NCI-H524 (cell line): ENCODE data around the gene H2BK1.

Experiments used
- DNase-seq, 2 experiments: peaks; one replicate each; lab custom pipeline; 2025; lab: John Stamatoyannopoulos, UW

H2BK1 gene

GRCh38 chr7:151232917-151233701 lies 22.8 kb upstream of the H2BK1 start:
- peak in 1 of 2 experiments; percentile 6 for DNase-seq

- DNase-seq, result peak; percentile 41 to 75
Measured at GRCh38 chr7:151232091-151232916, 22.0 kb upstream of the H2BK1 start, which contains the start of gene CHPF2. Gene CHPF2 (plus strand): TSS chr7:151232483. CDS start chr7:151234012, 1,529 bp downstream.

GRCh38 chr7:151231080-151231479 lies 20.8 kb upstream of the H2BK1 start:
- no peak for DNase-seq

DNA sequence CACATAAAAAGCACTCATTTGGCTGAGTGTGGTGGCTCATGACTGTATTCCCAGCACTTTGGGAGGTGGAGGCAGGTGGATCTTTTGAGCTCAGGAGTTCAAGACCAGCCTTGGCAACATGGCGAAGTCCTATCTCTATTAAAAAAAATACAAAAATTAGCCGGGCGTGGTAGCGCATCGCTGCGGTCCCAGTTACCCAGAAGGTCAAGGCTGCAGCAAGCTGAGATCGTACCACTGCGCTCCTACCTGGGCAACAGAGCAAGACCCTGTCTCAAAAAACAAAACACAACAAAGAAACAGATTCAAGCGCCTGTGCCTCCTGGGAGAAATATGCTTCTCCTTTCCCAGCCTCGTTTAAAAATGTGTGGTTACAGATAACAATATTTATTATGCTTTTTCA lies 19.0 kb upstream of the H2BK1 start:
- DNase-seq, result no peak

GRCh38 chr7:151228024-151228866 lies 18.0 kb upstream of the H2BK1 start:
- DNase-seq, result no peak

DNA sequence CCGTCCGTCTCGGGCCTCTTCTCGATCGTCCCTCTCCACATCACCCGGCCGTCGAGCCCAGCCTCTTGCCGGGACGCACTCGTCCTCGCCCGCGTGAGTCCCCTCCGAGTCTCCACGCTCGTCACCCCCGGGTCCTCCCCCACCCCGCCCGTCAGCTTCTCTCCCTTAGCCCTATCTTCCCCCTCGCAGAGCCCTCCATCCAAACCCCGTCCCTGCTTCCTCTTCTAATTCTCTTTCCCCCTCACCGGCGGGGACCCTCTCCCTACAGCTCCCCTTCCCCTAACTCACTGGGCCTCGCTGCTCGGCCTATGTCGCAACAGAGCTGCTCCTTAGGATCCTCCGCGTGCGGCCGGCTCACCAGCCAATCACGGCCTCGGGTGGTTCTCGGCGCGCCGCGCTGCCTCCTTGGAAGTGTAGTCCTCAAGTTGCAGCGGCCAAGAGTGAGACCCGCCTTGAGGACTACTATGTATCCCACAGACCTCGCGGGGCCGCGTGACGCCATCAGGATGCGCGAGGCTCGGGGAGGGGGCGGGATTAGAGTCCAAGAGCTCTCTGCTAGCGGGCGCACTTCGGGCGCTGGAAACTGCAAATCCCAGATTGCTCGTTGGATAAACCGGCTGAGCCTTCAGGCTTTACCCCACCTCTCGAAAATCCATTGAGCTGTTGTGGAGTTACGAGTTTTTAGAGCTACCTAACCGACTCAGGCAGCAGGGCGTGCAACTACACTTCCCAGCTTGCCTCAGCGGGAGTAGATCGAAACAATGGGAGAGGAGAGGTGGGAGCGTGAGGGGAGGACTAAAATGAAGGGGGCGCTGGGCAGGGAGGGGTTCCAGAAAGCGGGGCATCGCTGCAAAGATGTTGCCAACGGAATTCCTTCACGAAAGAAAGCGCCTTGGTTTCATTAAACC lies 16.8 kb upstream of the H2BK1 start, which contains the start of gene ABCF2:
Gene ABCF2, minus strand, starts transcription at position 331 of the 908 bp plus-strand sequence. CDS start 747 bp downstream, outside the sequence.
- peak; percentile 98 to 99 for DNase-seq

GRCh38 chr7:151226560-151226874 lies 16.2 kb upstream of the H2BK1 start:
- DNase-seq, result no peak

DNA sequence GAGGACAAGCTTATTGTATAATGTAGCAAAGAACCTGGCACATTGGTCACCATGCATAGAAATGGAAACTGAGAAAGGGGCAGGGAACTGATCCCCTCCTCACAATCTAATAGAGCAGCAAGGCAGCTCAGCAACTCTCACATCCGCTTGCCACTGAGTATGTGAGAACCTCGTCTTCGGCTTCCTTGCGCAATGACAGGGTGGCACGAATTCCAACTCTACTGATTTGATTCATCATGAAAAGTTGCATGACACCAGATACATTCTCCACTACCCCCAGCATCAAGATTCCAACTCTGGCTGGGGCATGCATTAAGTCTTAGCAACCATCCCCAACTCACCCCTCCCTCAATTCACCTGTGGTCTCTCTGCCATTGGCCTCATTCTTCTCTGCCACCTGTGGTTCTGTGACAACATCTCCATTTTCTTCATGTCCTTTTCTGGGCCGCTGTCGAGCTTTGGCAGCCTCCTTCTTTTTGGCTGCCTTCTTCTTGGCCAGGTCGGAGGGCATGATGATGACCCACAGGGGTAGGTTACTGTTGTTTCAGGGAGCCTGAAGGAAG lies 15.7 kb upstream of the H2BK1 start:
- no peak for DNase-seq

- no peak for DNase-seq
Measured at GRCh38 chr7:151223728-151224127, 13.4 kb upstream of the H2BK1 start.

DNA sequence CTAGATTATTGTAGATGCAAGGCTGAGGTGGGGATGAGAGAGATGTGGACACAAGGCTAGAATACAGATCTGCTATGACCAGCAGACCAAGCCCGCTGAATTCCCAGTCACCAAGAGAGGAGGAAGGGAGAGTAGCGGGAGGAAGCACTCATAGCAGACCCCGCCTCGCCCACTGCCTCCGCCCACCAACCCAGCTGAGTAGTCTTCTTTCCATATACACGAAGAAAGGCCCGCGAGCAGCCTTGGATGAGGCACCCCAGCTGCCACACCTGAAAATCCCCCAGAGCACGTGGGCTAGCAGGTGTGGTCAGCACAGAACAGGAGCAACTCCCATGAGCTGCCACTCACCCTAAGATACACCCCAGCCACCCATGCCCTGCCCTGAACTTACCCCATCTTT lies 7.9 kb upstream of the H2BK1 start:
- no peak for DNase-seq

DNA sequence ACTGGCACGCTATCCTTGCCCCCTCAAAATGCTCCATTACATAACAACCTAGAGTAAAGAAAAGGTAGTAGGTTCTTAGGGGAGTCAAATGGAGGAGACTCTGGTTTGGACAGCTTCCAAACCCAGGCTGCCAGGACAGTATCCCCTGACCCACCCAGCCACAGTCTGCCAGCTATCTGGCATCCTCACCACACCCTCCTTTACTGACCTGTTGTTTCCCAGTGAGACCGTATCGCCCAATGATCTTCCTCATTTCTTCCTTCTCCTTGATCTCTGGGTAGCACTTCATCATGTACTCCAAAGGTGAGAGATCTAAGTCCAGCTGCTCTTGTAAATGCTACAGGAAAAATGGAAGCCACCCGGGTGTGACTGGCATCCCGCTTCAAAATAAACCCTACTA lies 5.1 kb upstream of the H2BK1 start:
- DNase-seq, result no peak

DNA sequence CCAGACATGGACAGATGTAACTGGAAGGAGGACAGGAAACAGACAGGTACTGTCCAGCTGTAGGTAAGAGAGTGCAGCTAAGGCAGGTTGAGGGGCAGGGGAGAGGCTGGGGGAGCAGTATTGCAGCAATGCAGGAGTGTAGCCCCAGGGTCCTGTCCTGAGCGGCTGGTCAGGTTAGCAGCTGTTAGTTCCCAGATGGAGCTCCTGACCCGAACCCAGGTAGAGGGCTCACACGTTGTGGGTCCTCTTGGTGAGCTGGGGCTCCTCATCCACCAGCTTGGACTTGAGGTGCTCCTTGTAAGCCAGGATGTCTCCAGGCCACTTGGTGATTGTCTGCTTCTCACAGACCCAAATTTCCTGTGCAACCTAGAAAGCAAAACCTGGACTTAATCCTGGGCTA lies 3.5 kb upstream of the H2BK1 start:
- DNase-seq, result no peak

GRCh38 chr7:151212626-151213025 lies 2.3 kb upstream of the H2BK1 start:
- DNase-seq, result no peak

GRCh38 chr7:151211155-151211772 lies 976 bp upstream of the H2BK1 start:
- DNase-seq, result no peak

DNA sequence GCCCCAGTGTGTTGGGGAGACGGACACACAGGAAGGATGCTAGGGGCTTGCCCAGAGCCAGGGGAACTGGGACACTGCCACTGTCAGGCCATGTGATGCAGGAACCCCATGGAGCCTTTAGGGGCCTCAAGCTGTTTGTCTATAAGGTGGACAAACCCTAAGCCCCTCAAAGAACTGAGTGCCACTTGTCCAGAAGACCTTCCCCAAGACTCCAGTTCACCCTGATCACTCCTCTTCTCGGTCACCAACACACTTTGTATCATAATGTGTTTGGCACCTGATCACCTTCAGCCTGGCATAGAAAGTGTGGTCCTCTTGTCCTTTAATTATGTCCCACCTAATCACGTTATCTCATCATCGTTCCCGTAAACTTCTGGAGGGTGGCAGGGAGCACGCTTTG lies 700 bp downstream of the H2BK1 start:
- no peak for DNase-seq

- DNase-seq, result no peak
Measured at GRCh38 chr7:151208253-151208862, 1.9 kb downstream of the H2BK1 start.

DNA sequence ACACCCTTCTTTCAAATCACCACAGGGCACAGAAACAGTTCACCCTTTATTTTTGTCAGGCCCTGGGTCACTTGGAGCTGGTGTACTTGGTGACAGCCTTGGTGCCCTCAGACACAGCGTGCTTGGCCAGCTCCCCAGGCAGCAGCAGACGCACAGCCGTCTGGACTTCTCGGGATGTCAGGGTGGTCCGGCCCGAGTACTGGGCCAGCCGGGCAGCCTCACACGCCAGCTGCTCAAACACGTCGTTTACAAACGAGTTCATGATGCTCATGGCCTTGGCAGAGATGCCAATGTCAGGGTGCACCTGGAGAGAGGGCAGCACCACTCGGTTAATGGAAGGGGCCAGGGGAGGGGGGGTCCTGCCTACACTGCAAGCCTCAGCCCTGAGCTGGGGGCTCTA lies 2.5 kb downstream of the H2BK1 start:
- no peak for DNase-seq

- DNase-seq, result no peak
Measured at GRCh38 chr7:151207315-151207714, 3.0 kb downstream of the H2BK1 start.

DNA sequence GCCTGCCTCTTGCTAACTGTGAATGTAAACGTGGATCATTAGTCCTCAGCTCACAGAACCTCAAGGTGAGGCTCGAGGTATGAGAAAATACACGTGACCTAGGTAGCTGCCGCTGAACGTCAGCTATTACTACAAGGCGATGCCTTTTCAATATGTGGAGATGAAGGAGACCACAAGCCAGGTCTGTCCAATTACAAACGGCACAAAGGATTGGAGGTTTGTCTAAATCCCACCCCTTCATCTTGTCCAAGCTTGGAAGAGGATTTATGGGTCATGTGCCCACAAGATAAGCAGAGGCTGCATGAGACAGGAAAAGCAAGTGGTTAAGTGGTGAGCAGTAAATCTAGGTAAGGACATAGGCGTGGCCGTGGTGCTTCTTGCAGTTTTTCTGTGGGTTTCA lies 3.4 kb downstream of the H2BK1 start:
- no peak for DNase-seq

DNA sequence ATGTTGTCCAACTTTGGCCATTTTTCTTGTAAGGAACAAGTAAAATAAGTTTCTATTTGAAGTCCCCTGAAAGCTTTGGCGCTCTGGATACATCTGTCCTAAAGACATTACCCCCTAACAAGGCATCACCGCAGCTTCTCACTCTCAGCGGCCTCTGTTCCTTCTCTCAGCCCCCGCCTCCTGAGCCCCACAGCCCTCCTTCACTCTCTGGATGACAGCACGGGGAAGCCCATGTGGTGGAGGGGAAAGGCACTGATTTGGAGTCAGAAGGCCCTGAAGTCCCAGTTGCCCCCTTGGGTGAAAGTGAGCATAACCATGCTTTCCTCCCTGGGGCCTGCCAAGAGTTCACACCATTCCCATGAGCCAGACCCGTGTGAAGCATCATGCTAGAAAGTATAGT lies 4.6 kb downstream of the H2BK1 start:
- no peak for DNase-seq
